GM13977 (cell line): ENCODE data around the gene SSBP1.

Experiments used
- DNase-seq: peaks from one replicate; pipeline ENCODE4 v3.0.0; 2012; ENCODE audit warnings: low spot score
- in situ Hi-C: fragments of 300-500 bp; cut with MboI; formaldehyde crosslinking; loops from one replicate; pipeline ENCODE4 v1.12.0; 2022; ENCODE audit warnings: low sequenced_read_pairs, low pct_unique_long_range_greater_than_20kb, mixed read lengths, inconsistent platforms; ENCODE audit not compliant: unreplicated experiment
- TF ChIP-seq, protein P1 (sequence below): IDR thresholded peaks from 2 replicates; pipeline ENCODE4 v1.5.1; 2012; ENCODE audit warnings: mild to moderate bottlenecking, control low read depth; ENCODE audit not compliant: insufficient read depth; ENCODE audit errors: extremely low read depth, missing control alignments

The SSBP1 gene

DNA sequence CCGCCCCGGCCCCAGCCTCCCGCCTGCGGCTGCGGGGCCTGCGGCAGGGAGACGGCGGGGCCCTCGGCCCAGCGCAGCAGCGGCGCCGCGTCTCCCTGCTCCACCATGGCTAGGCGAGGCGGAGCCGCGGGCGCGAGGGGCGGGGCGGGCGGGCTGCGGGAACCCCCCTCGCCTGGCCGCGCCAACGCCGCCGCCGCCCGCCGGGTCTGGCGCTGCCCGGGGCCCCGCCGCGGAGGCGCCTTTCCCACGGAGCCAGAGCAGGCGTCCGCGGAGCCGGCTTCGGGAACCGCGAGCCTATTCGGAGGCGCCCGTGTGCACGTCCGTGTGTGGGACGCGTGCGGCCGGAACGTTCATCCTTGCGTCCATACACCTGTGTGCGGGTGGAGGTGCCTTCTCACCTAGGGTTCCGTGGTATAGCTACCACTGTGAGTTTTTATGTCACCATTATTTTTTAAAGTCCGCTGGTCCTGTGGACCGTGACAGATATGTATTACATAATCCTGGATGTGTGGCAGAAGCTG lies 36.1 kb upstream of the SSBP1 start, which contains the start of gene DENND11:
TSS of gene DENND11 (minus strand) at position 120 of the 521 bp plus-strand sequence. CDS start at position 107, 13 bp downstream.
- in situ Hi-C loops: no loop called here

DNA sequence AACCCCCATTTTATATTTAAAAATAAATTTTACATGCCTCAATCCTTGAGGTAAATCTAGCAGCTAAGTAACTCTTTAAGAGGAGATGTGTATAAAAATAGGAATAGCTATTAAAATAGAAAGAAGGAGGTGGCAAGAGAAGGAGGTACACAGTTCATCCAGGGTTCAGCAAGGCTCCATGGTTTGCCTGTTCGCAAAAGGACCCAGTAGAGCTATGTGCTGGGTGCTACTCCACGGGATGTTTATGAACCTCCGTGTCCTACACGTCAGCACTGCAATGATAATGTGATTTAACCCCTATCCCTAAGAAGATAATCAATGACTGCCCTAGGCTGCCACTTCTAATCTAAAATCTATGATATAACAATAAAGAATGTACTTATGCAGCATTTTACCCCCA lies 35.3 kb upstream of the SSBP1 start:
- no peak for DNase-seq
- TF ChIP-seq, protein P1, sequence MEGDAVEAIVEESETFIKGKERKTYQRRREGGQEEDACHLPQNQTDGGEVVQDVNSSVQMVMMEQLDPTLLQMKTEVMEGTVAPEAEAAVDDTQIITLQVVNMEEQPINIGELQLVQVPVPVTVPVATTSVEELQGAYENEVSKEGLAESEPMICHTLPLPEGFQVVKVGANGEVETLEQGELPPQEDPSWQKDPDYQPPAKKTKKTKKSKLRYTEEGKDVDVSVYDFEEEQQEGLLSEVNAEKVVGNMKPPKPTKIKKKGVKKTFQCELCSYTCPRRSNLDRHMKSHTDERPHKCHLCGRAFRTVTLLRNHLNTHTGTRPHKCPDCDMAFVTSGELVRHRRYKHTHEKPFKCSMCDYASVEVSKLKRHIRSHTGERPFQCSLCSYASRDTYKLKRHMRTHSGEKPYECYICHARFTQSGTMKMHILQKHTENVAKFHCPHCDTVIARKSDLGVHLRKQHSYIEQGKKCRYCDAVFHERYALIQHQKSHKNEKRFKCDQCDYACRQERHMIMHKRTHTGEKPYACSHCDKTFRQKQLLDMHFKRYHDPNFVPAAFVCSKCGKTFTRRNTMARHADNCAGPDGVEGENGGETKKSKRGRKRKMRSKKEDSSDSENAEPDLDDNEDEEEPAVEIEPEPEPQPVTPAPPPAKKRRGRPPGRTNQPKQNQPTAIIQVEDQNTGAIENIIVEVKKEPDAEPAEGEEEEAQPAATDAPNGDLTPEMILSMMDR: no peak
- in situ Hi-C loops: no loop called here

More for the DNA sequence above, 36.1 kb upstream of the SSBP1 start, which contains the start of gene DENND11:
- DNase-seq: peak; percentile 84
- TF ChIP-seq, protein P1: no peak

DNA sequence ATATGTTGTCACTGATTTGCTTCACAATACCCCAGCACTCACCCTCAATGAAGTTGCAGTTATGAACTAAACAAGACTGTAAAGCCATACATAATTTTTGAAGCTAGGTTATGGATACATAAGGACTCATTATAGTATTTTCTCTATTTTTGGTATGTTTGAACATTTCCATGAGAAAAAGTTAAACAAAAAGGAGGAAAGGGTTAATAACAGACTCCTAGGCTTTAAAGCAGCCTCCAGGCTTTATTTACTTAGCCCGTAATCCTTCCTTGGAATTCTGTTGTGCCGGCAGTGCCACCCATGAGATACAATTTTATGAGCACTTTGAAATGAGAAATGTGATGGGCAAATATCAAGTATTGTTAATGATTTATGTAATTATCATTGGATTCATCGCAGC lies 34.0 kb upstream of the SSBP1 start:
- in situ Hi-C loops: no loop called here
- DNase-seq: no peak
- TF ChIP-seq, protein P1: no peak

DNA sequence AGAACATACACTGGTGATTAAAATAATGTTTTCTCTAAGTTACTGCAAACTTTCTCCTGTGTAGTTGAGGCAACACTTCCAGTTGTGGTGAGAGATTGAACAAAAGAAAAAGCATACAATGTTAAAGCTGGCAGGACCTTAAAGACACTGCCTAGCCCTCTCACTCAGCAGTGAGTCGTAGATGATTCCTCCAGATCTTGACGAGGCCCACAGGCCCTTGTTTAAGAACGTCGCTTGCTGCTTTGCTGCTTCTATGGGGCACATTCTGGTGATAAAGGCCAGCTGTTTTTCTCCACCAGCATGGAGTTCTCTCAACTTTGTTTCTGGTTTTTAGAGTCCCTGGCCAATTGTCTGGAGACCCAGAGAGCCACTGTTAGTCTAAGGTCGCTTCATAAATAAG lies 33.4 kb upstream of the SSBP1 start:
- in situ Hi-C loops: no loop called here
- TF ChIP-seq, protein P1: no peak
- DNase-seq: no peak

DNA sequence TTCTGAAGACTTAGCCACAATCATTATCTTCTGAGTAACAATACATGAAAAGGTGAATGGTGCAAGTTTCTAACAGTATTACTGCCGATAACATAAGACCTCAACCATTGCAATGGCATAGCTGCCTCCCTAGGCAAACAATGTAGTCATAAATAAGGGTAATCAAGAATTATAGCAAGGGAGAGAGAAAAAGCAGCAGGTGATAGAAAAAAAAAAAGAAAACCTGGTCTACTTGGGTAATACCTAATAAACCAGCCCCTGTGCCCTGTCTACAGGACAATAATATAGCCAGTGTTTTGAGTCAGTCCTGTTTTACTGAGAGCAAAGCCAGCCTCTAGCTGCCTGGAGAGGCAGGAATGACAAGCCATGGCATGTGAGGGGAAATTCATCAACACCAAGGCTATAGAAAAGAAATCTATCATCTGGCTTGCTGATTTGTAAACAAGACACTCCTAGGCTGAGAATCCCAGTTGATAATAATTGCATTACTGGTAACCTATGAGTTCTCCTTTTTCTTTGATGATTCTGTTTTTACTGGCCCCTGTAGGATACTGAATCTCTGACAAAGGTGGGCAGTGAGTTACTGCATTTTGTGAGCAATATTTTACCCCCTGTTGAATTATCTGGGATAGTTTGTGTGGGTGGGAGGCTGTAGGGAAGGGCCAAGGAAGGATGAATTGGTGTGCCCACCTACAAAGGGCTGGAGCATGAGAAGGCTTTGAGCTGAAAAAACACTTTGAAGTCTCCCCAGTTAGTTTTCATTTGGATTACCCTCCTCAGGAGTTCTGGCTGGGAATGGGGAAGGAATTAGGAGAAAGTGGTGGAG lies 31.7 kb upstream of the SSBP1 start:
- DNase-seq: no peak

DNA sequence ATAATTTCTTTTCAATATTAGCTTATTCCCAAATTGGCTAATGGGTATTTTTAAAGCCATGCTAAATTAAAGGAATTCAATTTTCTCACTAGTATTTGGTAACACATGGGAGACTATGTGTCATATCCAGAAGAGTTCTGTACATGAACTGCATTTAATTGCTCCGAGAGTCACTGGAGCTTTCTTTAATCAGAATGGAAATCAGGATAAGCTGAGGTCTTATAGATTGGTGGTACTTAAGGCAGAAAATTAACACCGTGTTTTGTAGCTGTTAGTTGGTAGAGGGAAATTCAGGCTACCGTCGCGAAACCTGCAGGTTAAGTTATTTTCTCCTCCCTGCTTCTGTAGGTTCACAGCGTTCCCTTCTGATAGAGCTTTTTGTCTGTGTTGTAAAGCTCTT lies 29.8 kb upstream of the SSBP1 start, which contains the start of gene WEE2:
TSS of gene WEE2 (plus strand) at position 3 of the 400 bp plus-strand sequence. CDS start 406 bp downstream, outside the sequence.
- in situ Hi-C loops: no loop called here
- TF ChIP-seq, protein P1: no peak
- no peak for DNase-seq

More for the DNA sequence above, 31.7 kb upstream of the SSBP1 start:
- in situ Hi-C loops: no loop called here
- TF ChIP-seq, protein P1: no peak
